ENCODE measurements around the gene FUBP1. TPM values are rescaled to one million over a fixed set of nuclear protein-coding genes. Genes with fewer than 3 reads are reported as not detected.

Gene FUBP1
- total and polyA plus RNA-seq, 2 of the 13 experiments (the other 11 are each of a cell fraction or from before 2014, with no cell fraction given) = 98.1 to 166 TPM

GRCh38 chr1:77927414-77927813, 51.5 kb downstream of the FUBP1 start:
- no peaks in the 10 kb centered on the region for H3K27me3 ChIP-seq (ENCODE audit: control insufficient read depth in 1 of 2, insufficient read depth in 2 of 2, low read length in 2 of 2)
- WGBS (ENCODE audit: low lambda C conversion rate) = 97% methylated on average over 4 of the region's 4 CpGs
- ATAC-seq (no peak), FAIRE-seq (no peak), DNase-seq (ENCODE audit: low spot score) (no peak)
- BruUV-seq (replicated peaks) = no TSS peak
- ChIA-PET CTCF (ENCODE audit: low intra/inter-chr PET ratio, low total read pairs) (no interaction called here), POLR2A (no interaction called here)
- no peaks in the 10 kb centered on the region for H3K79me2 ChIP-seq (ENCODE audit: insufficient read depth, low read length)
- no peaks in the 10 kb centered on the region for H3K4me1 ChIP-seq (ENCODE audit: insufficient read depth, low read length)
- H3K4me2 ChIP-seq (ENCODE audit: low read depth, low read length) = no peak overlapping the region
- no peak overlapping the region for H3K27ac ChIP-seq (ENCODE audit: extremely low read length, insufficient read depth, low read length)
- in situ Hi-C loops (cut with HindIII; ENCODE audit: extremely low pct_ligation_motif_present, low pct_unique_long_range_greater_than_20kb) (no loop called here), intact Hi-C loops (cut with micrococcal nuclease; ENCODE audit: unreplicated experiment) (no loop called here)
- no peak overlapping the region for H2AFZ ChIP-seq (ENCODE audit: low read length)
- H3K4me3 ChIP-seq (replicated peaks in 1 of 3; ENCODE audit: insufficient read depth in 1 of 3, low read depth in 2 of 3, low read length in 3 of 3) = no peak overlapping the region
- TF ChIP-seq ZNF547 (CRISPR knock-in tag; IDR thresholded peaks at IDR 0.05) = no peak
- TF ChIP-seq ZNF740 (CRISPR knock-in tag; IDR thresholded peaks at IDR 0.05) = no peak
- TF ChIP-seq ZMYM4 (CRISPR knock-in tag; IDR thresholded peaks at IDR 0.05) = no peak
- TF ChIP-seq ZBTB26 (CRISPR knock-in tag; IDR thresholded peaks at IDR 0.05; ENCODE audit: borderline replicate concordance) = no peak
- TF ChIP-seq KDM3A (CRISPR knock-in tag; IDR thresholded peaks at IDR 0.05; ENCODE audit: low read depth) = no peak
- no peak for TF ChIP-seq SNAPC5 (CRISPR knock-in tag; IDR thresholded peaks at IDR 0.05; ENCODE audit: borderline replicate concordance)
- TF ChIP-seq NFYB (CRISPR knock-in tag; IDR thresholded peaks at IDR 0.05) = no peak
- no peak for TF ChIP-seq RARG (CRISPR knock-in tag; IDR thresholded peaks at IDR 0.05; ENCODE audit: low read depth)
- TF ChIP-seq ATRX (CRISPR knock-in tag; IDR thresholded peaks at IDR 0.05; ENCODE audit: borderline replicate concordance) = no peak
- no peak for TF ChIP-seq SMAD3 (CRISPR knock-in tag; IDR thresholded peaks at IDR 0.05)
- no peak for TF ChIP-seq ZBTB34 (CRISPR knock-in tag; IDR thresholded peaks at IDR 0.05)
- TF ChIP-seq ZBTB33 (CRISPR knock-in tag; IDR thresholded peaks at IDR 0.05) = no peak
- H4K20me1 ChIP-seq (ENCODE audit: insufficient read depth, low read length) = no peaks in the 10 kb centered on the region
- H3K9ac ChIP-seq (ENCODE audit: insufficient read depth, low read depth, low read length) = no peak overlapping the region
- H3K9me3 ChIP-seq (ENCODE audit: low read length) = no peaks in the 10 kb centered on the region
- H3K36me3 ChIP-seq (replicated peaks in 1 of 2; ENCODE audit: control insufficient read depth in 1 of 2, insufficient read depth in 2 of 2, low read length in 2 of 2) = no peaks in the 10 kb centered on the region
